ENCODE results near the gene GOLGA1. TPM values are rescaled to one million over a fixed set of nuclear protein-coding genes. Genes with fewer than 3 reads are reported as not detected.

GOLGA1 gene
- total RNA-seq, 2 experiments from 2014 or later: 13.5 to 19.0 TPM

DNA sequence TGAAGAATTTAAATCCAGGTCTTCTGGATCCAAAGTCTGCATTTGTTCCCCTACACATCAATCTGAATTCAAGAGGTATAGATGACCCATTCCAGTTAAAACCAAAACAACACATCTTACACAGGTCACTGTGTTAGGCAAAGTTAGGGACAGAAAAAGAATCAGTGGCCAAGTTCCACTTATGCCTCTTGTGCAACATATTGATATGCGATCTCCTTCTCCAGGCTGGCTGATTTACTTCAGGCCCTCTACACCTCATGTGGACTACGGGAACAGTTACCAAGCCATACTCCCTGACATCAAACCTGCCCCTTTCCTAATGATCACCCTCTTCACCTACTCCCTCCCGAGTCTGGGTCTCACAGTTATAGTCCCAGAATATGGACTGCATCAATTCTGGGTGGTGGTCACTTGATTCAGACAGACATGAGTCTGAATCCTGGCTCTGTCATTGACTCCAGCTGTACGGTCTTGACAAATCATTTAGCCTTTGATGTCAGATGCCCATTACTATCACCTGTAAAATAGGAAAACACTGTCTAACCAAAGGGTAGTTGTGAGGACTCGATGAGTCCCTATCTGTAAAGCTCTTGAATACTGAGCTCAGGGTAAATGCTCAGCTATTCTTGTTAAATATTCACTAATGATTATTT, 26.0 kb downstream of the GOLGA1 start:
- no peaks in the 10 kb centered on the region for H3K9me3 Mint-ChIP-seq (ENCODE audit: low read depth)
- DNase-seq: no peak
- no peaks in the 10 kb centered on the region for H3K27me3 Mint-ChIP-seq
- H3K36me3 Mint-ChIP-seq: peaks cover 22% of the 10 kb centered on the region
- H3K4me1 Mint-ChIP-seq: no peaks in the 10 kb centered on the region
- H3K27ac Mint-ChIP-seq: no peak overlapping the region
- H3K4me3 Mint-ChIP-seq: no peak overlapping the region
- no peak for ATAC-seq
- CTCF ChIA-PET: no interaction called here

DNA sequence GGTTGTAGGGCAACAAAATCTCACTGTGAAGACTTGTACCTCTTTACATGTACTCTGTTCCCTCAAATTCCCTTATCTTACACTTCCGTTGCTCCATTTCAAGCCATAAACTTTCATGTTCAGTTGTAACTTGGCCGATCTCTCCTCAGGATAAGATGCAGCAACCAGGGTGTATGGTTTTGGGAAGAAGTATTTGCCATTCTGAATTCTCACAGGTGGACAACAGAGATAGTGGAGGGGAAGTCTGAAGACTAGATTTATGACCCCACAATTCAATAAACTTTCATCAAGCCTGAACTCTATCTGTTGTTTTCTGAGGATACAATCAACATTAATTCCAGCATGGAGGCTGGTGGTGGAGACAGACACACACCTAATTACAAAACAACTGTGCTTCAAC, 27.5 kb downstream of the GOLGA1 start:
- H3K27me3 Mint-ChIP-seq: no peaks in the 10 kb centered on the region
- CTCF ChIA-PET: no interaction called here

DNA sequence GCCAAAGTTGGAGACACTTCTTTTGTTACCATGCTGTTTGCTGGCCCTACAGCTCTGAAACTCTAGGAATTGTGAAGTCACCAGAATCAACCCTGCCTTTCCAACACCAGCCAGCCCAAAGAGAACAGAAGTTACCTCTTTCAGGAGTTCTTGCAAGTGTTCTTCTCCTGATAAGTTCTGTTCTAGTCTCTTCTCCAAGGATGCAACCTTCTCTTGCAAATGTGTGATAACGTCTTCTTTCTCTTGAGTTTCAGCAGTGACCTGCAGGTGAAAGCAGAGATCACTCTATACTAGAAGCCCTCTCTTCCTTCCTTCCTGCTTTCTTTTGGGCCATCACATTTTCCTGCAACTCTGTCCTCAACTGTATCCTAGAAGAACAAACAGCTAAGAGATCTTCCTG, 29.1 kb downstream of the GOLGA1 start:
- H3K4me3 Mint-ChIP-seq: no peak overlapping the region
- H3K27ac Mint-ChIP-seq: no peak overlapping the region
- no peaks in the 10 kb centered on the region for H3K4me1 Mint-ChIP-seq
- H3K9me3 Mint-ChIP-seq (ENCODE audit: low read depth): no peaks in the 10 kb centered on the region
- peaks cover 15% of the 10 kb centered on the region for H3K36me3 Mint-ChIP-seq
- ATAC-seq (no peak), DNase-seq (no peak)
- H3K27me3 Mint-ChIP-seq: no peaks in the 10 kb centered on the region
- CTCF ChIA-PET: no interaction called here

More for the DNA sequence above, 27.5 kb downstream of the GOLGA1 start:
- Mint-ChIP-seq H3K4me3 (no peak overlapping the region), H3K27ac (no peak overlapping the region), H3K4me1 (no peaks in the 10 kb centered on the region), H3K9me3 (ENCODE audit: low read depth) (no peaks in the 10 kb centered on the region), H3K36me3 (peaks cover 15% of the 10 kb centered on the region)
- DNase-seq (no peak), ATAC-seq (no peak)

- DNase-seq (no peak), ATAC-seq (no peak)
- Mint-ChIP-seq H3K4me3 (no peak overlapping the region), H3K27ac (no peak overlapping the region), H3K36me3 (peaks cover 17% of the 10 kb centered on the region), H3K27me3 (no peaks in the 10 kb centered on the region), H3K4me1 (no peaks in the 10 kb centered on the region), H3K9me3 (ENCODE audit: low read depth) (no peaks in the 10 kb centered on the region)
- CTCF ChIA-PET: no interaction called here
Observed at GRCh38 chr9:124908098-124908497, 32.8 kb downstream of the GOLGA1 start.

DNA sequence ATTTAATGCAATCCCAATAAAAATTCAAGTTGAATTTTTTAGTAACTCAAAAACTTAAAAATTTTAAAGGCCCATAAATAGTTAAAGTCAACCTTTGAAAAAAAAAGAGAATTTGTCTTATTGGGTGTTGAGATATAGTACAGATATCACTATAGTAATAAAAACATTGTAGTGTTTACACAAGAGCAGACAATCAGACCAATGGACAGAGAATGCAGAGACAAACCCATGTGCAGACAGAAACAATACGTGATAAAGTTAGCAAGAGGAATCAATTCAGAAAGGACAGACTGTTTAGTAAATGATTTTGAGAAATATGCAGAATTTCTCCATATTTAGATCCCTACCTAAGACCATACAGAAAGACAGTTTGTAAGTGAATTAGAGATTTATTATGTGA, 33.9 kb downstream of the GOLGA1 start:
- H3K27me3 Mint-ChIP-seq: no peaks in the 10 kb centered on the region
- H3K4me3 Mint-ChIP-seq: no peak overlapping the region
- no peak overlapping the region for H3K27ac Mint-ChIP-seq
- CTCF ChIA-PET: no interaction called here
- ATAC-seq (no peak), DNase-seq (no peak)
- peaks cover 19% of the 10 kb centered on the region for H3K36me3 Mint-ChIP-seq
- no peaks in the 10 kb centered on the region for H3K9me3 Mint-ChIP-seq (ENCODE audit: low read depth)
- H3K4me1 Mint-ChIP-seq: no peaks in the 10 kb centered on the region

DNA sequence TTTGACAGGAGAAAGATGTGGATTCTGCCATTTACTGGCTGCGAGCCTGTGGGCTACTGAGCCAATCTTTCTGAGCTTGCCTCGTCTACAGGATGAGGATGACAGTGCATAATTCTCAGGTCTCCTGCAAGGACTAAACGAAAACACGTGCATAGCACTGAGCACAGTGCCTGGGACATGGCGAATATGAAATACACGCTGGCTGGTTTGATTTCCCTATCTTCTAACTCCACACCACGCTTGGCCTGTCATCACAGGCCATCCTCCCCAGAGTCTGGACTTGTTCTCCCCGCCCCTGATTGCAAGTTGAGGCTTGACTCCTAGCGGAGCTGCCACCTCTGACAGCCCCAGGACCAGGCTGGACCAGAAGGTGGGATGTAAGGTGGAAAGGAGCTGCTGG, 41.0 kb downstream of the GOLGA1 start:
- DNase-seq: no peak
- H3K27ac Mint-ChIP-seq: no peak overlapping the region
- ATAC-seq: no peak
- H3K4me1 Mint-ChIP-seq: no peaks in the 10 kb centered on the region
- no peaks in the 10 kb centered on the region for H3K9me3 Mint-ChIP-seq (ENCODE audit: low read depth)
- peaks cover 22% of the 10 kb centered on the region for H3K36me3 Mint-ChIP-seq
- no peak overlapping the region for H3K4me3 Mint-ChIP-seq
- H3K27me3 Mint-ChIP-seq: no peaks in the 10 kb centered on the region
- CTCF ChIA-PET: interaction anchor here (1.6 kb wide), 1 partner anchor 47 kb away, joined by 3 read pairs; the partner anchor contains the start of gene WDR38

DNA sequence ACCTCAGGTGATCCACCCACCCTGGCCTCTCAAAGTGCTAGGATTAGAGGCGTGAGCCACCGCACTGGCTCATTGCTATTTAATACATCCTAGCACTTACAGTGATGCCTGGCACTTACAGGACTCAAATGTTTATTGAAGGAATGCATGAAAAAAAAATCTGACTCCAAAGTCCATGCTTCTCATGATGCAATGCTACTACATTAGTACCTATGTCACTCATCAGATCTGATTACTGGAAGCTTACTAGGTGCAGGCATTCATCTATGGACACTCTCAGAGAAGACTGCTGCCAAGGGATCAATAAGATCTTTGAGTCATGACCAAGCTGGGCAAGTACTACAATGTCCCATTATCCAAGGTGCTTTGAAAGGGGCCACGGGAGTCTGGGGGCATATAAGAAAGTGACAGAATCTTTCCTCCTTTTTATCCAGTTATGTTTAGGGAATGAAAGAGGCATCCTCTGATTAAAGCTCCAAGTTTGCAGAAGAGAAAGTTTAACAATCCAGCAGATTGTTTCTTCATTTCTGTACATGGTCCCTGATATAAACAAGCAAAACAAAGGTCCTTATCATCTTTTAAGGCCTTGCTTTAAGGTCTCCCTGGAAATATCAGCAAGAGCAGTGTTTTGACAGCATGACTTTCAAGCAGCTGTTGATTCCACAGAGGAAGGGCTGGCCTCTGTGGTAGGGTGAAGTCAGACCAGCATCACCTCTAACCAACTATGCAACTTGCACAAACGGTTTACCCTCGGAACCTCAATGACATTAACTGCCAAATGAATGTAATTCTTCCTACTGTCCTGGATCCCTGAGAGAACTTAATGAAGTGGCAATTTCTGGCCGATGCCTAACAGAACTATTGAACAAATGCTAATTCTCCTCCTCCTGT, 43.1 kb downstream of the GOLGA1 start:
- DNase-seq: no peak
- H3K9me3 Mint-ChIP-seq (ENCODE audit: low read depth): no peaks in the 10 kb centered on the region
- CTCF ChIA-PET: interaction anchor here (0.7 kb wide), 1 partner anchor 45 kb away, joined by 3 read pairs; the partner anchor contains the start of gene WDR38
- H3K4me1 Mint-ChIP-seq: no peaks in the 10 kb centered on the region
- H3K27ac Mint-ChIP-seq: no peak overlapping the region
- H3K27me3 Mint-ChIP-seq: no peaks in the 10 kb centered on the region
- no peak for ATAC-seq
- H3K4me3 Mint-ChIP-seq: no peak overlapping the region
- H3K36me3 Mint-ChIP-seq: peaks cover 18% of the 10 kb centered on the region

- H3K36me3 Mint-ChIP-seq: peaks cover 17% of the 10 kb centered on the region
- DNase-seq: peak; percentile 66
- H3K27me3 Mint-ChIP-seq: no peaks in the 10 kb centered on the region
- no peak overlapping the region for H3K27ac Mint-ChIP-seq
- CTCF ChIA-PET: interaction anchor here (1.3 to 2.7 kb wide), 3 partner anchors 24 to 122 kb away, joined by 8 to 24 read pairs (median 18); partner anchors contain the start of genes NR6A1 and WDR38
- no peaks in the 10 kb centered on the region for H3K4me1 Mint-ChIP-seq
- no peak overlapping the region for H3K4me3 Mint-ChIP-seq
- peak; percentile 83 for ATAC-seq
- no peaks in the 10 kb centered on the region for H3K9me3 Mint-ChIP-seq (ENCODE audit: low read depth)
Observed at GRCh38 chr9:124894741-124895170, 46.1 kb downstream of the GOLGA1 start.

DNA sequence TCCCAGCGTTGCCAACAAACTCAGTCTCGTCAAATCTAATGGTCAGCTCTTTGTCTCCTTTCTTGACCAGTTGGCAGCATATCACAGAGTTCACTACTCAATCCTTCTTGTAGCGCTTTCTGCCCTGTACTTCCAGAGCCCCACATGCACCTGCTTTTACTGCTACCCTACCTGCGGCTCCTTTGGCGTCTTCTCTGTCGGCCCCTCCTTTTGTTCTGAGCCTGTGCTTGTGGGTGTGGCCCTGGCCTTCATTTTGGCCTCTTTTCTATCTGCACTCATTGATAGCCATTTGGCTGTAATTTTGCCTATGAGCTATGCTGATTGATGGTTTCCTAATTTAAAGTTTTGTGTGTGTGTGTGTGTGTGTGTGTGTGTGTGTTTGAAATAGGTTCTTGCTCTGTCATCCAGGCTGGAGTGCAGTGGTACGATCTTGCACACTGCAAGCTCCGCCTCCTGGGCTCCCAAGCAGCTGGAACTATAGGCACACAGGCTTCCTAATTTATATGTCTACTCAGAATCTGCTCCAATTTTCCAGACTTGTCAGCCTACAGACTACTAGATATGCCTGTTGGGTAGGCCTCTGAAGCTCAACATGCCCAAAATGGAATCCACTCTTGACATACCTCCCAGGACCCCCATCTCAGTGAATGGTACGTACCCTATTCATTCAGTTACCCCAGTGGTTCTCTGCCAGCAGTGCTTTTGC, 46.7 kb downstream of the GOLGA1 start:
- H3K4me1 Mint-ChIP-seq: no peaks in the 10 kb centered on the region
- H3K27me3 Mint-ChIP-seq: no peaks in the 10 kb centered on the region
- DNase-seq (no peak), ATAC-seq (no peak)
- CTCF ChIA-PET: interaction anchor here (0.8 to 2.7 kb wide), 8 partner anchors 21 to 250 kb away, joined by 3 to 24 read pairs (median 6); partner anchors contain the start of genes NR6A1 and WDR38
- H3K27ac Mint-ChIP-seq: no peak overlapping the region
- no peak overlapping the region for H3K4me3 Mint-ChIP-seq
- H3K36me3 Mint-ChIP-seq: peaks cover 16% of the 10 kb centered on the region
- H3K9me3 Mint-ChIP-seq (ENCODE audit: low read depth): no peaks in the 10 kb centered on the region

- Mint-ChIP-seq H3K36me3 (peaks cover 15% of the 10 kb centered on the region), H3K9me3 (ENCODE audit: low read depth) (no peaks in the 10 kb centered on the region), H3K4me1 (no peaks in the 10 kb centered on the region), H3K27ac (no peak overlapping the region), H3K27me3 (no peaks in the 10 kb centered on the region), H3K4me3 (no peak overlapping the region)
- CTCF ChIA-PET: interaction anchor here (2.2 kb wide), 1 partner anchor 38 kb away, joined by 6 read pairs; the partner anchor contains the start of gene WDR38
- no peak for ATAC-seq
- DNase-seq: no peak
Observed at GRCh38 chr9:124890179-124890578, 50.7 kb downstream of the GOLGA1 start.

DNA sequence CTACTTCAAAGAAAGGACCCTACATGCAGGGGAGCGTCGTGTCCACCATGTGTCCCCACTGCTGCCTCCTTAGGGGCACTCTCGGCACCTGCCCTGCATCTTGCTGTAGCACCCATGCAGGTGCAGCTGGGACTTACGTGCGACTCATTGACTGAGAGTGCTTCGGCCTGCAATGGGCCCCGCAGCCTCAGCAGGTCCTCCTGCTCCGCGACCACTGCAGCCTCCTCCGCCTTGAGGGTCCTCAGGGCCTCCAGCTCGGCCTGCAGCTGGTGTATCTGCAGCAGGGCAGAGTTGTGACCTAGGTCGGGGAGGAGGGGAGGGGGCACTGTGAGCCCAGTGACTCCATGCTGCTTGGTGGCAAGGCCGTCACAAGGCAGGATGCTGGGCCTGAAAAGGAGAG, 51.9 kb downstream of the GOLGA1 start:
- peaks cover 19% of the 10 kb centered on the region for H3K36me3 Mint-ChIP-seq
- H3K27ac Mint-ChIP-seq: no peak overlapping the region
- CTCF ChIA-PET: interaction anchor here (2.2 kb wide), 1 partner anchor 36 kb away, joined by 6 read pairs; the partner anchor contains the start of gene WDR38
- ATAC-seq: no peak
- no peak overlapping the region for H3K4me3 Mint-ChIP-seq
- no peaks in the 10 kb centered on the region for H3K27me3 Mint-ChIP-seq
- DNase-seq: no peak
- no peaks in the 10 kb centered on the region for H3K4me1 Mint-ChIP-seq
- H3K9me3 Mint-ChIP-seq (ENCODE audit: low read depth): no peaks in the 10 kb centered on the region

- Mint-ChIP-seq H3K27me3 (no peaks in the 10 kb centered on the region), H3K4me3 (no peak overlapping the region), H3K4me1 (no peaks in the 10 kb centered on the region), H3K27ac (no peak overlapping the region), H3K9me3 (ENCODE audit: low read depth) (no peaks in the 10 kb centered on the region), H3K36me3 (peaks cover 16% of the 10 kb centered on the region)
- no peak for DNase-seq
- no peak for ATAC-seq
- CTCF ChIA-PET: no interaction called here
Observed at GRCh38 chr9:124887832-124888231, 53.1 kb downstream of the GOLGA1 start.

GRCh38 chr9:124886866-124887492, 53.9 kb downstream of the GOLGA1 start:
- H3K27ac Mint-ChIP-seq: no peak overlapping the region
- no peaks in the 10 kb centered on the region for H3K27me3 Mint-ChIP-seq
- DNase-seq (no peak), ATAC-seq (no peak)
- H3K4me3 Mint-ChIP-seq: no peak overlapping the region
- no peaks in the 10 kb centered on the region for H3K4me1 Mint-ChIP-seq
- H3K36me3 Mint-ChIP-seq: peaks cover 15% of the 10 kb centered on the region
- H3K9me3 Mint-ChIP-seq (ENCODE audit: low read depth): no peaks in the 10 kb centered on the region
- CTCF ChIA-PET: interaction anchor here (0.9 to 1.8 kb wide), 2 partner anchors 34 to 256 kb away, joined by 3 to 5 read pairs; partner anchors contain the start of genes SCAI and WDR38
